ENCODE results near the gene ANO1.

The ANO1 gene

DNA sequence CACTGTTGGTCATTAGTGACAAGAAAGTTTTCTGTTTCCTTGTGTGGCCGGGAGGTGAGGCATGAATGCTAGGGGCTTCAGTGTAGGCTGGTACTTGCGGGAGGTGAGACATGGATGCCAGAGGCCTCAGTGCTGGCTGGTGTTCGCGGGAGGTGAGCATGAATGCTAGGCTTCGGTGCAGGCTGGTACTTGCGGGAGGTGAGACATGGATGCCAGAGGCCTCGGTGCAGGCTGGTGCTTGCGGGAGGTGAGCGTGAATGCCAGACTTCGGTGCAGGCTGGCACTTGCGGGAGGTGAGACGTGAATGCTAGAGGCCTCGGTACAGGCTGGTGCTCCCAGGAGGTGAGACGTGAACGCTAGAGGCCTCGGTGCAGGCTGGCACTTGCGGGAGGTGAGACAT lies 48.4 kb downstream of the ANO1 start:
- no peak for TF ChIP-seq CTCF (IDR thresholded peaks at IDR 0.05; ENCODE audit: low read length)
- no peak for TF ChIP-seq EZH2 (IDR thresholded peaks at IDR 0.05; ENCODE audit: borderline replicate concordance, low read length)
- H3K9me2 ChIP-seq (ENCODE audit: low read depth, low read length), result no peaks in the 10 kb centered on the region
- no peaks in the 10 kb centered on the region for H3K27me3 ChIP-seq (ENCODE audit: insufficient read depth, low read length)
- no peak overlapping the region for H3K4me2 ChIP-seq (ENCODE audit: low read length)
- H3K36me3 ChIP-seq (ENCODE audit: insufficient read depth, low read length), result no peaks in the 10 kb centered on the region
- H3K79me2 ChIP-seq (ENCODE audit: insufficient read depth, low read length), result no peaks in the 10 kb centered on the region
- H2AFZ ChIP-seq (ENCODE audit: low read length), result no peak overlapping the region
- H3K4me1 ChIP-seq (ENCODE audit: insufficient read depth, low read length, severe bottlenecking), result no peaks in the 10 kb centered on the region
- no peak overlapping the region for H3K4me3 ChIP-seq (ENCODE audit: low read depth, low read length, poor library complexity, severe bottlenecking)
- no peaks in the 10 kb centered on the region for H3K9me3 ChIP-seq (ENCODE audit: low read length)
- no peak overlapping the region for H3K9ac ChIP-seq (ENCODE audit: low read length)
- no peak overlapping the region for H3K27ac ChIP-seq (ENCODE audit: low read depth, low read length, poor library complexity, severe bottlenecking)
- H3F3A ChIP-seq (ENCODE audit: insufficient read depth, low read length), result no peaks in the 10 kb centered on the region
- no peaks in the 10 kb centered on the region for H4K20me1 ChIP-seq (ENCODE audit: insufficient read depth, low read length)

DNA sequence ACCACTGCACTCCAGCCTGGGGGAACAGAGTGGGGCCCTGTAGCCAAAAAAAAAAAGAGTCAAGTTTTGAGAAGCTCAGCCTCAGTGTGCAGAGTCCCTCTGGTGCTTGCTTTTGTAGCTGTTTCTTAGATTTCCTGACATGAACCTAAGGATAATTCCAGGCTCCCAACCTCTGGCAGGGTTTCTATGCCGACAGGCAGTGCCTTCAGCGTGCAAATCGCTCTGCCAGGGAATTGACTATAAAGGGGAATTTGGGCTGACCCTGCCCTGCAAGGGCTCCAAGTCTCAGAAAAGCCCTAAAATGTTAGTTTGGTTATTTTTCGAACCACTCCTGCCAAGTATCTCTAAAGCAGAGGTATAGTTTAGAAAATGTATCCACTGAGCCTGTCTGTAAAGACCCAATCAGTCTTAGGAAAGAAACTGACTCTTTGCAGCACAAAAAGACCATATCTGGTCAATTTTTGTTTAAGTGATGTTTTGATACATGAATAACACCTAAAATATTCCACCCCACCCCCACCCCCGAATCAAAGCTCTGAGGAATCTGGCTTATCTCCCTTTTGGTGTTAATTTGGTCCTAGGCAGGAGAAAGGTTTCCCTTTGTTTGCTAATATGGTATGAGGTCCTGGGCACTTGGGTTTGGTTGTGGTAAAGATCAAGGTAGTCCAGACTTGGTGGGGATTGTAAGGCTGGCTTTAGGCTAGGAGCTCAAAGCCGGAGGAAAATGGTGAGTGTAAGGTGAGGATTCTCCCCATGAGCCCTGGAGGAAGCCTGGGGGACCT lies 49.7 kb downstream of the ANO1 start:
- TF ChIP-seq EZH2 (IDR thresholded peaks at IDR 0.05; ENCODE audit: borderline replicate concordance, low read length), result no peak
- no peak for TF ChIP-seq CTCF (IDR thresholded peaks at IDR 0.05; ENCODE audit: low read length)
- Histone ChIP-seq H3K27ac (ENCODE audit: low read depth, low read length, poor library complexity, severe bottlenecking) (no peak overlapping the region), H4K20me1 (ENCODE audit: insufficient read depth, low read length) (no peaks in the 10 kb centered on the region), H3K4me1 (ENCODE audit: insufficient read depth, low read length, severe bottlenecking) (no peaks in the 10 kb centered on the region), H3K36me3 (ENCODE audit: insufficient read depth, low read length) (no peaks in the 10 kb centered on the region), H3K9ac (ENCODE audit: low read length) (no peak overlapping the region), H2AFZ (ENCODE audit: low read length) (no peak overlapping the region), H3K9me2 (ENCODE audit: low read depth, low read length) (no peaks in the 10 kb centered on the region), H3K79me2 (ENCODE audit: insufficient read depth, low read length) (no peaks in the 10 kb centered on the region), H3K27me3 (ENCODE audit: insufficient read depth, low read length) (peaks cover 4% of the 10 kb centered on the region; the same call in 1 of the 2 replicates), H3K9me3 (ENCODE audit: low read length) (no peaks in the 10 kb centered on the region), H3K4me3 (ENCODE audit: low read depth, low read length, poor library complexity, severe bottlenecking) (no peak overlapping the region), H3K4me2 (ENCODE audit: low read length) (no peak overlapping the region), H3F3A (ENCODE audit: insufficient read depth, low read length) (no peaks in the 10 kb centered on the region)

- H3F3A ChIP-seq (ENCODE audit: insufficient read depth, low read length), result no peaks in the 10 kb centered on the region
- H3K36me3 ChIP-seq (ENCODE audit: insufficient read depth, low read length), result no peaks in the 10 kb centered on the region
- H3K27me3 ChIP-seq (ENCODE audit: insufficient read depth, low read length), result peaks cover 6% of the 10 kb centered on the region; the same call in 1 of the 2 replicates
- TF ChIP-seq CTCF (IDR thresholded peaks at IDR 0.05; ENCODE audit: low read length) (no peak), EZH2 (IDR thresholded peaks at IDR 0.05; ENCODE audit: borderline replicate concordance, low read length) (no peak)
- no peaks in the 10 kb centered on the region for H3K4me1 ChIP-seq (ENCODE audit: insufficient read depth, low read length, severe bottlenecking)
- H4K20me1 ChIP-seq (ENCODE audit: insufficient read depth, low read length), result no peaks in the 10 kb centered on the region
- H3K9me2 ChIP-seq (ENCODE audit: low read depth, low read length), result no peaks in the 10 kb centered on the region
- H3K79me2 ChIP-seq (ENCODE audit: insufficient read depth, low read length), result no peaks in the 10 kb centered on the region
- H3K4me2 ChIP-seq (ENCODE audit: low read length), result no peak overlapping the region
- no peaks in the 10 kb centered on the region for H3K9me3 ChIP-seq (ENCODE audit: low read length)
- H3K4me3 ChIP-seq (ENCODE audit: low read depth, low read length, poor library complexity, severe bottlenecking), result no peak overlapping the region
- no peak overlapping the region for H3K27ac ChIP-seq (ENCODE audit: low read depth, low read length, poor library complexity, severe bottlenecking)
- H3K9ac ChIP-seq (ENCODE audit: low read length), result no peak overlapping the region
- H2AFZ ChIP-seq (ENCODE audit: low read length), result no peak overlapping the region
These were observed 50.4 kb downstream of the ANO1 start for GRCh38 chr11:70128435-70128906.
